Measurements from ENCODE around the gene USF2.

GRCh38 chr19:35270381-35270811 lies 1.6 kb downstream of the USF2 start:
- TF ChIP-seq REST (tag by site-specific recombination; IDR thresholded peaks at IDR 0.05): no peak
- no peak for TF ChIP-seq PATZ1 (tag by site-specific recombination; IDR thresholded peaks at IDR 0.05)
- TF ChIP-seq, protein P1, sequence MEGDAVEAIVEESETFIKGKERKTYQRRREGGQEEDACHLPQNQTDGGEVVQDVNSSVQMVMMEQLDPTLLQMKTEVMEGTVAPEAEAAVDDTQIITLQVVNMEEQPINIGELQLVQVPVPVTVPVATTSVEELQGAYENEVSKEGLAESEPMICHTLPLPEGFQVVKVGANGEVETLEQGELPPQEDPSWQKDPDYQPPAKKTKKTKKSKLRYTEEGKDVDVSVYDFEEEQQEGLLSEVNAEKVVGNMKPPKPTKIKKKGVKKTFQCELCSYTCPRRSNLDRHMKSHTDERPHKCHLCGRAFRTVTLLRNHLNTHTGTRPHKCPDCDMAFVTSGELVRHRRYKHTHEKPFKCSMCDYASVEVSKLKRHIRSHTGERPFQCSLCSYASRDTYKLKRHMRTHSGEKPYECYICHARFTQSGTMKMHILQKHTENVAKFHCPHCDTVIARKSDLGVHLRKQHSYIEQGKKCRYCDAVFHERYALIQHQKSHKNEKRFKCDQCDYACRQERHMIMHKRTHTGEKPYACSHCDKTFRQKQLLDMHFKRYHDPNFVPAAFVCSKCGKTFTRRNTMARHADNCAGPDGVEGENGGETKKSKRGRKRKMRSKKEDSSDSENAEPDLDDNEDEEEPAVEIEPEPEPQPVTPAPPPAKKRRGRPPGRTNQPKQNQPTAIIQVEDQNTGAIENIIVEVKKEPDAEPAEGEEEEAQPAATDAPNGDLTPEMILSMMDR (tag by site-specific recombination; IDR thresholded peaks at IDR 0.05): no peak
- TF ChIP-seq ZBTB7A (tag by site-specific recombination; IDR thresholded peaks at IDR 0.05; ENCODE audit: low read depth): no peak
- TF ChIP-seq ZNF76 (tag by site-specific recombination; IDR thresholded peaks at IDR 0.05; ENCODE audit: borderline replicate concordance, low read depth): no peak

All from HEK293 (cell line).